Skeletal muscle satellite cell (primary cell): ENCODE measurements around the gene SLC13A3.

Source experiments
- H3K27me3 ChIP-seq: 2 replicates; pipeline ENCODE4 v1.7.0; 2013; ENCODE audit warnings: low read length; ENCODE audit not compliant: control insufficient read depth, insufficient read depth
- H3K36me3 ChIP-seq: 2 replicates; pipeline ENCODE4 v1.7.0; 2013; ENCODE audit warnings: mild to moderate bottlenecking, control low read depth, low read length; ENCODE audit not compliant: insufficient read depth
- H3K4me1 ChIP-seq: 2 replicates; pipeline ENCODE4 v1.7.0; 2013; ENCODE audit warnings: low read length; ENCODE audit not compliant: control insufficient read depth, insufficient read depth
- H3K4me2 ChIP-seq: 2 replicates; pipeline ENCODE4 v1.7.0; 2013; ENCODE audit warnings: mild to moderate bottlenecking, low read length
- H3K4me3 ChIP-seq: 2 replicates; pipeline ENCODE4 v1.7.0; 2013; ENCODE audit warnings: low read length
- H3K9ac ChIP-seq: 2 replicates; pipeline ENCODE4 v1.7.0; 2013; ENCODE audit warnings: mild to moderate bottlenecking, low read depth, low read length, moderate library complexity
- H3K9me3 ChIP-seq: replicated peaks from 2 replicates; pipeline ENCODE4 v1.7.0; 2013; ENCODE audit warnings: mild to moderate bottlenecking, control low read depth, low read length

The SLC13A3 gene

DNA sequence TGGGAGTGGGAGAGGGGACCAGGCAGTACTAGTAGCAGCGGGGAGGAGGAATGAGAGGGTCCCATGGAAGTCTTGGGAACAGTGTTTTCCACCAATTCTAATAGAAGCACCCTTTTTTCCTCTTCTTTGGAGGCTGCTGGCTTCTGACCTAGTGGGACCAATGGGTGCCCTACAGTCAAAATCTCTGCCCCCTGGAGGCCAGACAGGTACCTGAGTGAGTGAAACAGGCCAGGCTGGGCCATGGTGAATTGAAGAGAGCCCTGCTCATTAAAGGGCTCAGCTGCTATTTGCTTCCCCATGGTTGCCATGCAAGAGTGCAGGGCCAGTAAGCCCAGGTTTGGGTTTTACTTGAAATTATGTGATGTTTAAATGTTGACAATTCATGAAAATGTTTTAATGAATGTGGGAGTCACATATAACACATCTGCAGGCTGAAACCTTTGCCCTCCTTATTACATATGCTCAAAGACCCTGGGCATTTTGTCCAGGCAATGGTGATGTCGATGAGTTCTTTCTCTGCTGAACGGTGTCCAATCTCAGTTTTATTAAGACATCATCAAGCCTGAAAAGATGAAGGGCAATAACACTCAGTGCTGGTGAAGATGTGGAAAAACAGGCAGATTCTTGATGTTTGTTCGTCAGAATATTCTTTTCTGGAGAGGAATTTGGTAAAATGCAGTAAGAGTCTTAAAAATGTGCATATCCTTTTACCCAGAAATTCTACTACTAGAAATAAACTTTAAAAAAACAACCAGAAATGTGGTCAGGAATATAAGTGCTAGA lies 58.5 kb downstream of the SLC13A3 start:
- no peaks in the 10 kb centered on the region for H3K4me1 ChIP-seq
- H3K9ac ChIP-seq: no peak overlapping the region

DNA sequence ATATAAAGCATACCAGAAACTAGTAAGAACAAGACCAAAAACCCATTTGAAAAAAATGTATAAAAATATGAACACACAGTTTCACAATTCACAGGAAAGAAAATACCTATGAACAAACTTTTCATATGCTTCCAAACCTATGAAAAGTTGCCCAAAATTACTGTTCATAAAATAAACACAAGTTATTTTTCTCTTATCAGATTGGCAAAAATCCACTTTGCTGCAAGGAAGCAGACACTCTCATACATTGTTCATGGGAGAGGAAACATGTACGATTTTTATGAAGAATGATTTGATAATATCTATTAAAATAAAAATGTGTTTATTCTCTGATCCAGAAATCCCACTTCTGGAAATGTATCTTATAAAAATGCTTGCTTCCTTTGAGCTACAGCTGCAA lies 60.8 kb downstream of the SLC13A3 start:
- Histone ChIP-seq H3K36me3 (no peaks in the 10 kb centered on the region), H3K9ac (no peak overlapping the region), H3K27me3 (no peaks in the 10 kb centered on the region), H3K4me2 (no peak overlapping the region), H3K4me3 (no peak overlapping the region), H3K4me1 (no peaks in the 10 kb centered on the region), H3K9me3 (no peaks in the 10 kb centered on the region)

More for the DNA sequence above, 58.5 kb downstream of the SLC13A3 start:
- Histone ChIP-seq H3K27me3 (peaks cover 10% of the 10 kb centered on the region), H3K9me3 (no peaks in the 10 kb centered on the region), H3K4me2 (no peak overlapping the region), H3K36me3 (no peaks in the 10 kb centered on the region), H3K4me3 (no peak overlapping the region)

- no peak overlapping the region for H3K4me3 ChIP-seq
- H3K4me1 ChIP-seq: no peaks in the 10 kb centered on the region
- H3K9ac ChIP-seq: no peak overlapping the region
- no peak overlapping the region for H3K4me2 ChIP-seq
- H3K9me3 ChIP-seq: no peaks in the 10 kb centered on the region
- H3K27me3 ChIP-seq: peaks cover 4% of the 10 kb centered on the region
- H3K36me3 ChIP-seq: no peaks in the 10 kb centered on the region
Observed at GRCh38 chr20:46588532-46589511, 62.4 kb downstream of the SLC13A3 start.

DNA sequence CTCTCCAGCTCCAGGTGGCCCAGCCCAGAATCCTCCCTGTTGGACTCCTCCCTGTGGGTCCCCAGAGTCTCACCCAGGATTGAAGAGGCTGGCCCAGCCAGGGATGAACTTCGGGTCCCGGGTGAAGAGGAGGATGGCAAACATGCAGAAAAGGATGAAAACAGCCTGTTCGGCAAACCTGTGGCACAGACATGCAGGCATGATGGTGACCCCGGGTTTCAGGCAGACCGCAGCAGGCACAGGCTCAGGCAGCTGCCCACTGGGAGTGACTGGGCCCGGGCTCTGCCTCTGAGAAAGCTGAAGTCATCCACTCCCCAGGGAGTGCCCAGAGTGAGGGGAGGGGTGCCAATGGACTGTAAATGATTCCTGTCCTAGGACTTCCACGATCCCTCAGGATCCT lies 63.3 kb downstream of the SLC13A3 start:
- no peaks in the 10 kb centered on the region for H3K4me1 ChIP-seq
- no peak overlapping the region for H3K9ac ChIP-seq

DNA sequence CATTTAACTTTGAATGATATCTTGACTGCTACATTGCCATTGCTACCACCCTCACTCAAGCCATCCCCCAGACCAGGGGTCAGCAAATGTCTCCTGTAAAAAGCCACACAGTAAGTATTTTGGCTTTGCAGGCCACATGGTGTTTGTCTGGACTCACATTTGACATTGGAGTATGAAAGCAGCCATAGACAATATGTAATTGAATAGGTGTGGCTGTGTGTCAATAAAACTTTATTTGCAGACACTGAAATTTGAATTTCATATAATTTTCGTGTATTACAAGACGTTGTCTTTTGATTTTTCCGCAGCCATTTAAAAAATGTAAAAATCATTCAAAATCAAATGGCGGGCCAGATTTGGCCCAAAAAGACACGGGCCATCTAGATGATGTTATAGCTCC lies 64.5 kb downstream of the SLC13A3 start:
- peaks cover 4% of the 10 kb centered on the region for H3K27me3 ChIP-seq
- no peaks in the 10 kb centered on the region for H3K4me1 ChIP-seq
- no peaks in the 10 kb centered on the region for H3K9me3 ChIP-seq
- H3K36me3 ChIP-seq: no peaks in the 10 kb centered on the region
- H3K9ac ChIP-seq: no peak overlapping the region
- H3K4me2 ChIP-seq: no peak overlapping the region
- no peak overlapping the region for H3K4me3 ChIP-seq

More for the DNA sequence above, 63.3 kb downstream of the SLC13A3 start:
- Histone ChIP-seq H3K36me3 (no peaks in the 10 kb centered on the region), H3K4me2 (no peak overlapping the region), H3K9me3 (no peaks in the 10 kb centered on the region), H3K4me3 (no peak overlapping the region), H3K27me3 (peaks cover 4% of the 10 kb centered on the region)

DNA sequence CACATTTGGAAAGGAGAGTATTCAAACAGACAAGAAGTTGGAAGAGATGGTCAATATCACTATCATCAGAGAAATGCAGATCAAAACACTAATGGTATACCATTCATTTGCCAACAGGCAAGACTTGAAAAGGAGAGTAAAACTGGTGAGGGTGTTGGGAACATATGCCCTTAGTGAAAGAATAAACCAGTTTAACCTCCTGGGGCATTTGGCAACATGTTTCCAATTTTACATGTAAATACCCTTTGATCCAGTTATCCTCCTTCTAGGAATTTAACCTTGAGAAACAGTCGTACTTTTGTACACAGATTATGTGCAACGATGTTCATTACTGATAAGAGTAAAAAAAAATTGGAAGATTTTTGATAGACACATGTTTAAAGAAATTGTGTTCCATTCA lies 66.8 kb downstream of the SLC13A3 start:
- Histone ChIP-seq H3K27me3 (peaks cover 7% of the 10 kb centered on the region), H3K9ac (no peak overlapping the region), H3K36me3 (no peaks in the 10 kb centered on the region)

DNA sequence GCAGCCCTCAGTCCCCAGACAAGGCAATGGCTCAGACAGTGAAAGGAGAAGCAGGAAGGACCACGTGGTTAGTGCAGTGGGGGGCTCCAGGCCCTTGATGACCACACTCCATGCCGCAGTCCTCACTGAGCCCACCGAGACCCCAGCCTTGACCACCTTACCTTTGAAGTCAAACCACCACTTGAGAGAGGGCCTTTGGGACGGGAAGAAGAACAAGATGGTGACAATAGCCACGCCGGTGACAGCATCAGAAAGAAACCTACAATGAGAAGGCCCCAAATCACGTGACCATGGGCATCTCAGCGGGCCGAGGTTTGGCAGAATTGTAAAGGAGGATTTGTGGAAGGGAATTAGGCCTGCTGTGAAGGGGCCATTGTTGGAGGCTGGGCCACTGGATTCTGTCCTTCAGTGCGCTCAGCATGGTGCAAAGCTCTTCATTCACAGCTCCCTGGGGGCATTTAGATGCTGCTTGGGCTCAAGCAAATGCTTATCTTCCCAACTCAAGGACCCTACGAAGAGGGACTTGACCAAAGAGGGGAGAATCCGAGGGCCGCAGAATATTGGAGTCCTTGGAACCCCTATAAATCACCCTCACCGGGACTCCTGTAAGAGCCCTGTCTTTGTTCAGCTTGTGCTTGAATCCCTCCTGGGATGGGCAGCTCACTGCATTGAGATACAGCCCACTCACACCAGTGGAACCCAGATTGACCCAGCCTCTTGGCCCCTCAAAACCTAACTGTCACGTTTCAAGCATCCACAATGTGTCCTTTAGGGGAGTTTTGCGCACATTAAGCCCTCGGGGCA lies 67.6 kb downstream of the SLC13A3 start:
- Histone ChIP-seq H3K4me1 (no peaks in the 10 kb centered on the region), H3K9me3 (no peaks in the 10 kb centered on the region), H3K4me2 (no peak overlapping the region), H3K27me3 (peaks cover 7% of the 10 kb centered on the region), H3K4me3 (no peak overlapping the region), H3K9ac (no peak overlapping the region), H3K36me3 (no peaks in the 10 kb centered on the region)

More for the DNA sequence above, 66.8 kb downstream of the SLC13A3 start:
- no peak overlapping the region for H3K4me2 ChIP-seq
- H3K4me1 ChIP-seq: no peaks in the 10 kb centered on the region
- no peak overlapping the region for H3K4me3 ChIP-seq
- H3K9me3 ChIP-seq: no peaks in the 10 kb centered on the region

DNA sequence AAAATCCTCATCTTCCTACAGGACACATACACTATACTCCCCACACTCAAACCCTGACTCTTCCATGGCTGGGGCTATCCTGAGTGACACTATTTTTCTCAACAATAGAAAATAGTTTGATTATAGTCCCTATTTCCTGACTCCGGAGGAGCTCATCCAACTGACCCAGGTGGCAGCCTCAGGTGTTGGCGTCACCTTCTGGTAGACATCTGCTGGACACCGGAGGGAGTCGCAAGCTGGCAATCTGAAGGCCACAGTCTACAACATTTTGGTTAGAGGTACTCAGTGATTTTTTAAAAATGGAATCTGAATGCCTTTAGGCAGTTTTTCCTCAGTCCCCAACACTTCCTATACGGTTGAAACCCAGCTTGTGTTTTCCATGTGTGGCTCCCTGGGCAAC lies 68.6 kb downstream of the SLC13A3 start:
- Histone ChIP-seq H3K4me2 (no peak overlapping the region), H3K36me3 (no peaks in the 10 kb centered on the region), H3K4me3 (no peak overlapping the region), H3K4me1 (no peaks in the 10 kb centered on the region), H3K9ac (no peak overlapping the region), H3K27me3 (peaks cover 7% of the 10 kb centered on the region), H3K9me3 (no peaks in the 10 kb centered on the region)

GRCh38 chr20:46581391-46581790 lies 69.9 kb downstream of the SLC13A3 start:
- H3K27me3 ChIP-seq: peaks cover 7% of the 10 kb centered on the region
- no peaks in the 10 kb centered on the region for H3K36me3 ChIP-seq
- no peaks in the 10 kb centered on the region for H3K9me3 ChIP-seq
- H3K4me3 ChIP-seq: no peak overlapping the region
- no peak overlapping the region for H3K9ac ChIP-seq
- H3K4me1 ChIP-seq: no peaks in the 10 kb centered on the region
- no peak overlapping the region for H3K4me2 ChIP-seq

DNA sequence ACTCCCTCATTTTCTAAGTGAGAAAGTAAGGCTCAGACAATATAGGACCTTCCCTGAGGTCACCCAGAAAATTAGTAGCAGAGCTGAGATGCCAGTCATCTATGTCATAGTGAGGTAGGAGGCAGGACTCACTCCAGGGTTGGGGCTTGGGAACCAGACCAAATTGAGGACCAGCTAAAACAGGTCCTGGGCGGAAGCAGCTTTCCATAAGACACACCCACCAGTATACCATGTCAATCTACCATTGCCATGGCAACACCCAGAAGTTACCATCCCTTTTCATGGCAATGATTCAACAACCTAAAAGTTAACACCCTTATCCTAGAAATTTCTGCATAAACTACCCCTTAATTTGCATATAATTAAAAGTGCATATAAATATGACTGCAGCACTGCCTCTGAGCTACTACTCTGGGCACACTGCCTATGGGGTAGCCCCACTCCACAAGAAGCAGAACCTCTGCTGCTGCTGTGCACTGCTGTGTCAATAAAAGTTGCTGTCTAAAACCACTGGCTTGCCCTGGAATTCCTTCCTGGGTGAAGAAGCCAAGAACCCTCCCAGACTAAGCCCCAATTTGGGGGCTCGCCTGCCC lies 70.5 kb downstream of the SLC13A3 start:
- Histone ChIP-seq H3K36me3 (no peaks in the 10 kb centered on the region), H3K4me3 (no peak overlapping the region), H3K4me1 (no peaks in the 10 kb centered on the region), H3K9me3 (no peaks in the 10 kb centered on the region), H3K9ac (no peak overlapping the region), H3K27me3 (peaks cover 7% of the 10 kb centered on the region), H3K4me2 (no peak overlapping the region)

DNA sequence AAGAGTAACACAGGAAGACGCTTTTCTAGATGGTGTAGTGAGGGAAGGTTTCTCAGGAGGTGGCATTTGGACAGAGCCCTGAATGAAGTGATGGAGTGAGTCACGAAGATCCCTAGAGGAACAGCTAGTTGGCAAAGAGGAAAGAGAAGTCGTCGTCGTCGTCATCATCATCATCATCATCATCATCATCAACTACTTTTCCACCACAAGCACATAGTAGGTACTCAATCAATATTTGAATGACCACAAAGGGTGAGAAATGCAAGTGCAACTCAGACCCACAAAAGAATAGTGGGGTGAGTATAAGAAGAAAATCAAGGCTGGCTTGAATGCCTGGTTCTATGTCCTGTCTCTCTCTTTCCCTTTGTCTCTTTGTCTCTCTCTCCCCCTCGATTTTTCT lies 72.5 kb downstream of the SLC13A3 start:
- no peaks in the 10 kb centered on the region for H3K4me1 ChIP-seq
- no peak overlapping the region for H3K4me3 ChIP-seq
- no peak overlapping the region for H3K9ac ChIP-seq
- no peak overlapping the region for H3K4me2 ChIP-seq
- no peaks in the 10 kb centered on the region for H3K9me3 ChIP-seq
- peaks cover 3% of the 10 kb centered on the region for H3K27me3 ChIP-seq
- H3K36me3 ChIP-seq: no peaks in the 10 kb centered on the region
